ENCODE measurements around the gene APBB1.

- TF ChIP-seq POLR2AphosphoS5 (IDR thresholded peaks at IDR 0.05; ENCODE audit: low read depth, low read length) = no peak
- TF ChIP-seq EGR1 (IDR thresholded peaks at IDR 0.05; ENCODE audit: low read depth) = no peak
- no peak for TF ChIP-seq CTCF (IDR thresholded peaks at IDR 0.05 in 2 of 3, conservative IDR thresholded peaks at IDR 0.05 in 1 of 3; ENCODE audit: borderline replicate concordance in 1 of 3, insufficient read depth in 1 of 3, low read depth in 2 of 3, low read length in 2 of 3)
- no peak for TF ChIP-seq POLR2A (IDR thresholded peaks at IDR 0.05; ENCODE audit: borderline replicate concordance, extremely low read depth, insufficient read depth, insufficient read length)
- no peak for TF ChIP-seq SP1 (IDR thresholded peaks at IDR 0.05; ENCODE audit: low read depth)
Measured at GRCh38 chr11:6459099-6459450, 40.2 kb upstream of the APBB1 start.

Measured in HCT116 (cell line).